ES-I3 (cell line): ENCODE measurements around the gene SPSB1.

Source experiments
- H3K36me3 ChIP-seq: 2 replicates; pipeline ENCODE4 v1.6.1; 2013; ENCODE audit warnings: mild to moderate bottlenecking, low read length, control low read depth, moderate library complexity; ENCODE audit not compliant: insufficient read depth
- H3K4me1 ChIP-seq: 2 replicates; pipeline ENCODE4 v1.6.1; 2013; ENCODE audit warnings: mild to moderate bottlenecking, control low read depth, low read length; ENCODE audit not compliant: insufficient read depth
- H3K9ac ChIP-seq: 2 replicates; pipeline ENCODE4 v1.6.1; 2013; ENCODE audit warnings: low read depth, mild to moderate bottlenecking, low read length, moderate library complexity
- H3K9me3 ChIP-seq: 2 replicates; pipeline ENCODE4 v1.6.1; 2013; ENCODE audit warnings: mild to moderate bottlenecking, low read length, moderate library complexity; ENCODE audit not compliant: control insufficient read depth, insufficient read depth

Gene SPSB1

DNA sequence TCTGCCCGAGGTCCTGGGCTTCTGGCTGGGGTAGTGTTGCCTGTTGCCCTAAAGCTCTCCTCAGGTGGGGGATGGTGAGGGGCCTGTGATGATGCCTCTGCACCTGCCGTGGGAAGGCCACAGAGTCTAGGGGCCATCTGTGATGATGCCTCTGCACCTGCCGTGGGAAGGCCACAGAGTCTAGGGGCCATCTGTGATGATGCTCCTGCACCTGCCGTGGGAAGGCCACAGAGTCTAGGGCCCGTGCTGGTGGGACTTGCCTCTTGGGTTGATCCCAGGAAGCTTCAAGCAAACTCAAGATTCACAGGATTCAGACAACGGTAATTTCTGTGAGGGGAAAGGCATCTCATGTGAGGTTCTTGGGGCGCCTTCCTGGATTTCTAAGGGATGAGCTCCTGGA is 17.3 kb downstream of the SPSB1 start:
- no peaks in the 10 kb centered on the region for H3K36me3 ChIP-seq
- H3K4me1 ChIP-seq = no peaks in the 10 kb centered on the region
- H3K9ac ChIP-seq = no peak overlapping the region
- no peaks in the 10 kb centered on the region for H3K9me3 ChIP-seq

DNA sequence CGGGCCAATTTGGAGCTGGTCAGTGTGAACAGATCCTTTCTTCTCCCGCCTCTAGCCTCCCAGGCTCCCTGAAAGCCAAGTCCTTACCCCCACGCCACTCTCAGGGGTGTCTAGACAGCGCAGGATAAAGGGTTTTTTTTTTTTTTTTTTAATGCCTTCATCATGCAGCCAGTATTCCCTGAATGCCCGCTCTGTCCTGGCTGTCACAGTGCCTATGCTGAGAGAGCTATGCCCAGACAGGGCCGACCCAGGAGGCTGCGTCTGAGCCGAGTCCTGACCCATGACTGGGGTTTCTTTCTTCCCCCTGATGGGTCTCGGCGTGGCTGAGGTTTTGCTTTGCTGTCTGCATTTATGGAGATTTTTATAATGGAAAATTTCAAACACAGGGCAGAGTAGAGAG is 18.3 kb downstream of the SPSB1 start:
- H3K36me3 ChIP-seq = no peaks in the 10 kb centered on the region
- H3K9me3 ChIP-seq = no peaks in the 10 kb centered on the region
- H3K9ac ChIP-seq = no peak overlapping the region
- H3K4me1 ChIP-seq = no peaks in the 10 kb centered on the region

DNA sequence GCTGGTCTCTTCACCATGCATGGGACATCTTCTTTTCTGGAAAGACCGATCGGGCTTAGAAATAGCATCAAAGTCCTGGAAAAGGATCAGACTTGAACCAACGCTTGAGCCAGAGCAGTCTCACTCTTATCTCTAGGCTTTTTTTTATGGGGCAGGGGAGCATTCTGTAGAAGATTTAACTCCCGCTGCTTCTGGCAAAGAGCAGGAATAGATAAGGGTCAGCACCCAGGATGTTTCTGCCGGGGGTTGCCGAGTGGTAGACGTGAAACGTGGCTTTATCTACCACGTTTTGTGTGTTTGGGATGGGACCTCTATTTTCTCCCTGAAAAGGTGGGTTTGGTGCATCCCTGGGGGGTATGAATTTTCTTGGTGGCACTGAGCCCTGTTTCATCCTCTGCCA is 18.8 kb downstream of the SPSB1 start:
- Histone ChIP-seq H3K4me1 (no peaks in the 10 kb centered on the region), H3K9me3 (no peaks in the 10 kb centered on the region), H3K9ac (no peak overlapping the region), H3K36me3 (no peaks in the 10 kb centered on the region)

DNA sequence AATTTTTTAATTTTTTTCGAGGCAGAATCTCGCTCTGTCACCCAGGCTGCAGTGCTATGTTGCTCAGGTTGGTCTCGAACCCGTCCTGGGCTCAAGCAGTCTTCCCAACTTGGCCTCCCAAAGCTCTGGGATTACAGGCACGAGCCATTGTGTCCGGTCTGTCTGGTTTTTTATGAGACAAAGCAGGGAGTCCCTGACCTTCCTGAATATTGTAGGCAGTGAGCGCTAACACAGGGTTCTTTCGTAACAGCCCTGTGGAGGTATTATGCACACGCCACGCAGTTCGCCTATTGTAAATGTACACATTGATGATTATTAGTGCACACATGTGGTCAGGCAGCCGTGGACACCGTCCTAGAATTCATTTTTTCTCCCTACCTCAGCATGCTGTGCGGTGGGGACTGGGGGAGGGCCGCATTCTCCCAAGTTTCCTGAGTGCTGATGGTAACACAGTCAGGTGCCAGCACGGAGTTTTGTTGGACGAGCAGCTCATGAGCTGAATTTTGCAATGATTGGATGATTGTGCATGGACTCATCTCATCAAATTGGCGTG is 19.6 kb downstream of the SPSB1 start:
- H3K36me3 ChIP-seq = no peaks in the 10 kb centered on the region
- no peak overlapping the region for H3K9ac ChIP-seq
- H3K4me1 ChIP-seq = no peaks in the 10 kb centered on the region
- no peaks in the 10 kb centered on the region for H3K9me3 ChIP-seq

DNA sequence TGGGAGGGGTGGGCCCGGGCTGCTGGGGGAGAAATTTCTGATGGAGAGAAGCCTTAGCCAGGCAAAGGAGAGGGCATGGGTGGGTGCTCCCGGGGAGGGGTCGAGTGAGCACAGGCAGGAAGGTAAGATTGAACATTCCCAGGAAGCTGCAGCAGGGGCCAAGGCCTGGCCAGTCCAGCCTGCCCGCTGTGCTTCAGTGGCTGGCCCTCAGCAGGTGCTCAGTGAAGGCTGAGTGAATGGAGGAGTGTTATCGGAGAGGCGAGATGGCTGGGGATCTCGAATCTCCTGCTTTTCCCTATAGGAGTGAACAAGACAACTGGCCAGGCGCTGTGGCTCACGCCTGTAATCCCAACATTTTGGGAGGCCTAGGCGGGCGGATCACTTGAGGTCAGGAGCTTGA is 20.9 kb downstream of the SPSB1 start:
- Histone ChIP-seq H3K4me1 (no peaks in the 10 kb centered on the region), H3K9me3 (no peaks in the 10 kb centered on the region), H3K36me3 (no peaks in the 10 kb centered on the region), H3K9ac (no peak overlapping the region)

DNA sequence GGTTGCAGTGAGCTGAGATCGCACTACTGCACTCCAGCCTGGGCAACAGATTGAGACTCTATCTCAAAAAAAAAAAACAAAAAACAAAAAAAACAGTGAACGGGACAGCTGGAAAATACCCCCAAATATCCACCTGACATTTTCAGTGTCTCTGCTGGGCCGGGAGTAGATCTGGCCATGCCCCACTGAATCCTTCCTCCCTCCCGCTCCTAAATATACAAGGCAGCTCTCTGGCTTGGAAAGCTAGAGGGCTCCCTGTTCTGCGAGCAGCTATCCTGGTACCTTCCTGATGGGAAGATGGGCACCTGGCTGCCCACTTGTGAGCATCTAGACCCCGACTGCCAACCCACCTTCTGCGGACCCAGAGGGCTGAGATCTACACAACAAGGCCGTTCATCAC is 21.4 kb downstream of the SPSB1 start:
- Histone ChIP-seq H3K4me1 (no peaks in the 10 kb centered on the region), H3K9ac (no peak overlapping the region), H3K36me3 (no peaks in the 10 kb centered on the region), H3K9me3 (no peaks in the 10 kb centered on the region)

DNA sequence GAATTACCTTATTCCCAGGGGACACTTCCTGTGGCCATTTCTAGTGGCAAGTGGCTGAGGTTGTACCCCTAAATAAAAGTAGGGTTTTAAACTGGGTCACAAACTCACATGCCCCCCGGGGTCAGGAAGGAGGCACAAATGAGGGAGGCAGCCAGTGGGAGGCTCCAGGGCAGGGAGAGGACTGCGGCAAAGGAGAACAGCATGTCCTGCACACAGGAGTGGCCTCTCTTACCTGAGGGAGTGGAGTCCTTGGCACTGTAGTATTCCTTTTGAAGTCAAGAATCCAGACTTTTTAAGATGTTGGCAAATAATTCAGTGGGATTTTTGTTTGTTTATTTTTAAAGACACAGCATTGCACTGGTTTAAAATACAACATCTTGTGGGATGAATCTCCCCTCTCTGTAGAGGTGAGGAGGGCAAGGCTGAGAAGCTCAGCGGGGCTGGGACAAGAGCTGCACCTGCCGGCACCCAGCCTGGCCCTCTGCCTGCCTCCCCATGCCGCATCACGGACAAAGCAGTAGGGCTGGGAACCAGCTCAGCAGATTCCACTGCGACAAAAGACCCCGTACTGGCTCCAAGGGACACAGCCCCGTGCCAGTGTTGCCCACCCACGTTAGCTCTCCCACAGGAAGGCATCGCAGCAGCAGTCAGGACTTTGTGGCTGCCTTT is 22.2 kb downstream of the SPSB1 start:
- H3K9ac ChIP-seq = no peak overlapping the region
- H3K36me3 ChIP-seq = no peaks in the 10 kb centered on the region
- H3K9me3 ChIP-seq = no peaks in the 10 kb centered on the region
- peaks cover under 1% of the 10 kb centered on the region; the same call in 1 of the 2 replicates for H3K4me1 ChIP-seq

DNA sequence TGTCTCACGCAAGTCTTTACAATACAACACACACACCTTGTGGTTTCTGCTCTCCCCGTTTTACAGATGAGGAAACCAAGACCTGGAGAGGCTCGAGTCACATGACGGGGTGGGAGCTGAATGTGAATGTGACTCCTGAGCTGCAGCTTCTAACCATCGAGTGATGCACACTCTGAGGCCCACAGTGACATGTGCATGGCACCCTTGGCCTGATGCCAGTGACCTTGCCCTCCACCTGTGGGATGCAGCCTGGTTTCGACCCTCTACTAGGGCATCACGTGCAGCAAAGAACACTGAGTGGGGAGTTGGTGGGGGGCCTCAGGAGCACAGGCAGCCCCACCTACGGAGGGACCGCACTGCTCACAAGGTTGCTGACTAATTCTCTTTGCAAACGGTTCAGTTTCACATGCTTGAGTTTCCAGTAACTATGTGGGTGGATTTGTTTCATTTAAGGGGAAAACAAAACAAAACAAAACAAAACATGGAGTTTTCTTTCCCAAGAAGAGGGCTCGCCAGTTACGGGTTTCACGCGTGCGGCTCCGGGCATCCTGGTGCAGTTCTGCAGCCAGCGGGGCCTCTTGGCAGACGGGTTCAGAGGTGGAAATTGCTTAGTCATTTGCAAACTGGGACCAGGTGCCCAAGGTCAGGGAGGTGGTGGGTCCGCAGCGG is 22.9 kb downstream of the SPSB1 start:
- Histone ChIP-seq H3K9ac (no peak overlapping the region), H3K36me3 (no peaks in the 10 kb centered on the region), H3K4me1 (peaks cover 8% of the 10 kb centered on the region), H3K9me3 (no peaks in the 10 kb centered on the region)

DNA sequence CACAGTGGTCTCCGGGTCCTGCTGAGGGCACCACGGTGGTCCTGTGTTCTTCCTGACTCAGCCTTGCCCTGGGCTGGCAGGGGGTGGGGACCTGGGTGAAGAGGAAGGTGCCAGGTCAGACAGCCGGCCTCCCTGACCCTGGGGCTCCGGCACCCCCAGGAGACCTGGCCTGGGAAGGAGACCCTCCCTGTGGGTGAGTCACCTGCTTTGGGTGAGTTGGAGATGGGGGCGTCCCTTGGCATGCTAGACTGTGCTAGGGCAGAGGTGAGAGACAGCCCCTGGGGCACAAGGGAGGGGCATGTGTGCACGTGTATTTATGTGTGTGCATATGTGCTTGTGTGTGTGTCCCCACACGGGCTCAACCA is 23.4 kb downstream of the SPSB1 start:
- no peak overlapping the region for H3K9ac ChIP-seq
- peaks cover 13% of the 10 kb centered on the region for H3K4me1 ChIP-seq
- no peaks in the 10 kb centered on the region for H3K36me3 ChIP-seq
- no peaks in the 10 kb centered on the region for H3K9me3 ChIP-seq

DNA sequence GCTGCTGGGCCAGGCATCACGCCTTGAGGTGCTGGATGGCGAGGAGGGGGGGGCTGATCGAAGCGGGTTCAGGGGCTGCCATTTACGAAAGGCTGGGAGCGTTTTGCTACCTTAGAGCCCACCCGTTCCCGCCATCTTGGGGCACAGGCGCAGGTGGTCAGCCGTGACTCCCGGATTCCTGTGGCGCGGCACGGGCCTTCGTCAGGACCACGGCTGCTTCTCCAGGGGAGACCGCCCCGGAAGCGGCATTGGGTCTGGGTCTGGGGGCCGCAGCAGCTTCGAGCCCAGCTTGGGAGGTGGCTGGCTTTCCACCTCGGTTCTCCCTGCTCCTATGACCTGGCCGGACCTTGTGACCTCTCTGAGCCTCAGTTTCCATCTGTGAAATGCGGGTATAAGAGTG is 23.8 kb downstream of the SPSB1 start:
- no peak overlapping the region for H3K9ac ChIP-seq
- no peaks in the 10 kb centered on the region for H3K9me3 ChIP-seq
- H3K36me3 ChIP-seq = no peaks in the 10 kb centered on the region
- peaks cover 17% of the 10 kb centered on the region for H3K4me1 ChIP-seq

DNA sequence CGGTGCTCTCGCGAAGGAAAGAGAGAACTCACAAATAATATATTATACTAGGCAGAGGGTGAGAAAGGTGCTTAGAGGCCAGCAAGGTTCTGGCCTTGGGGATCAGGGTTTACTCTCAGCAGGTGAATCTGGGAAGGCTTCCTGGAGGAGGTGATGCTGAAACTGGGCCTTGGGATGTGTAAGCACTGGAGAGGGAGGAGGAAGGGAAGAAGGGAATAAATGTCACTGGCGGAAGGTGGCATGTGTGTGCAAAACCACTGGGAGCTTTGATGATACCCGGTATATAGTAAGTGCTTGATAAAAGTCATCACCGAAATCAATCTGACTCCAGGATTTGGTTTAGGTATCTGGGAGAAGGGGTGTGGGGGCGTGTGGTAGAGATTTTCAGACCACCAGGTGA is 24.4 kb downstream of the SPSB1 start:
- H3K36me3 ChIP-seq = no peaks in the 10 kb centered on the region
- peaks cover 17% of the 10 kb centered on the region for H3K4me1 ChIP-seq
- no peaks in the 10 kb centered on the region for H3K9me3 ChIP-seq
- no peak overlapping the region for H3K9ac ChIP-seq

DNA sequence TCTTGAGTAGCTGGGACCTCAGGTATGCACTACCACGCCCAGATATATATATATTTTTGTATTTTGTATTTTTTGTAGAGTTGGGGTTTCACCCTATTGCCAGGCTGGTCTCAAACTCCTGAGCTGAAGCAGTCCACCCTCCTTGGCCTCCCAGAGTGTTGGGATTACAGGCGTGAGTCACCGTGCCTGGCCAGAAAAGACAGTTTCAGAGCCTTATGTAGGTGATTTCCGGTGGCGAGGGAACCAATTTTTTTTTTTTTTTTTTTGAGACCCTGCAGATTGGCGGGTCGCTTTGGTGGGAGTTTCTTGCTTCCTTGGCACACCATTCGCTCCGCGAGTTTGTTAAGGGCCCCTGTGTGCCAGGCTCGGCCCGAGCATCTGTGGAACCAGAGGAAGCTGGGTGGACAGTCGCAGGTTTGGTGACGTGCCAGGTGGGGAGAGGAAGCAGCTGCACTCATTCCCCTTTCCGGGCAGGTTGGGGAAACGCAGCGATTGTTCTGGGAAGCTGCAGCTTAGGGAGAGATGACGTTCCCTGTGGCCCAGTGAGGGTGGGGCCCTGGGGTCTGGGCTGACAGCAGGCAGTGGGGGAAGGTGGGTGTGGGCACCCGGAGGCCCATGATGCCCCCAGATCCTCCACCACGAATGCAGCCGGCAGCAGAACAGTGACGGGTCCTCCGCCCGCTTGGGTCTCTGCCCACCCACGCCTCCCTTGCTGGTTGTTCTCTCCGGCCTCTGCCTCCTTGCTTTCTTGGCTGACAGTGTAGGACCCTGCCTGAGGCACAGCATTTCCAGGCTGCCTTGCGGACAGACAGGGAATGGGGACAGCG is 25.1 kb downstream of the SPSB1 start:
- peaks cover 17% of the 10 kb centered on the region for H3K4me1 ChIP-seq
- no peak overlapping the region for H3K9ac ChIP-seq
- no peaks in the 10 kb centered on the region for H3K36me3 ChIP-seq
- no peaks in the 10 kb centered on the region for H3K9me3 ChIP-seq

DNA sequence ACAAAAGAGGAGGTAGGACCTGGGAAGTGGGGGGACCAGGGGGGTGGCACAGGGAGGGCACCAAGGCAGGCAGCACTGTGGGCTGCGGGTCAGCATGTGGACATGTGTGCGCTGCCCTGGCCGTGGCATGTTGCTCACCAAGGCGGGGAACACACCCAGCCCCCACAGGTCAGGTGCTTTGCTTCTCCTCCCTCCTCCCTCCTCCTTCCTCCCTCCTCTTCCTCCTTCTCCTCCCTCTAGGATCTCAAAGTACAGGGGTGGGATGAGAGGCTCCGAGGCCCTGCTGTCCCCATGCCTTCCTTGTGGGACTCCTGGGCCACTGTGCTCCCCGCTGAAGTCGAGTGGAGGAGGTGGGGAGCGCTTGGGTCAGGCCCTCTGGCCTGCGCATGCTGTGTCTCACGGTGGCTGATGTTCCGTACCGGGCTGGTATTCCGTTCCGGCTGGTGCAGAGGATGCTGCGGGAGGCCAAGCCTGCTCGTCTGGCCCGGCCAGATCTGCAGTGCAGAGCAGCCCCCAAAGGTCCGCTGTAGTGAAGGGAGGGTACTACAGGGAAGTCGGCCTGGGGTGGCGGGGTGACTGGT is 26.6 kb downstream of the SPSB1 start:
- no peaks in the 10 kb centered on the region for H3K9me3 ChIP-seq
- H3K4me1 ChIP-seq = peaks cover 17% of the 10 kb centered on the region
- H3K9ac ChIP-seq = no peak overlapping the region
- H3K36me3 ChIP-seq = no peaks in the 10 kb centered on the region

DNA sequence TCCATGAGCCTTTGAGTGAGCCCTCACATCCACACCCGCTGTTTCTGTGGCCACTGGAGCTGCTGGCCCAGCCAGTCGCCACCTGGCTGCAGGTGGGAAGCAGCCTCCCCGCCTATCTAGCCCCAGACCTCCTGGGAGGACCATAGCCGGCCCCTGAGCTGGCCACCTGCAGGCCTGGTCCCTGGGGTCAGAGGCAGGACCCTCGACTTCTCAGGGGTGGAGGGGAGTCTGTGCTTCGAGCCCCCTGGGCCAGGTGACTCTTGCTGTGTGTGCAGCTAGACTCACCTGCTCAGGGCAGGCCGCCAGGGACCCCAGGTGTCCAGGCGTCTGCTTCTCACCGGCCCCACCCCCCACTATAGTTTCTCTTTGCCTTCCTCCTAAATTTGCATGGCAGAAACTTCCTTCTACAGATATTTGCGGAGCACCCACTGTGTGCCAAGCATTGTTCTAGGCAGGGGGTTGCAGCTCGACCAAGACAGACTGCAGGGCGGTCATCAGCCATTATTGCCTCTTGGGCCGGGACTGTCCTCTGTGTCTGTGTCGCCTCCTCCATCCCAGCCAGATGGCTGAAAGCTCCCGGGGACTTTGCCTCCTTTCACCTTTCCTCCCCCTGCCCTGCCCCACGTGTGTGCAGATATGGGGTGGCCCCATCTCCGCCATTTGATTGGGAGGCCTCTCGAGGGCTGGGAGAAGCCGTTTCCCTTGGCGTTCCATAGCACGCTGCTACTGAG is 27.3 kb downstream of the SPSB1 start:
- peaks cover 17% of the 10 kb centered on the region for H3K4me1 ChIP-seq

More for the DNA sequence above, 27.3 kb downstream of the SPSB1 start:
- Histone ChIP-seq H3K9ac (no peak overlapping the region), H3K36me3 (no peaks in the 10 kb centered on the region), H3K9me3 (no peaks in the 10 kb centered on the region)
